Nephron (organoid): ENCODE data around the gene ADGRG6.

Experiments used
- H3K27ac Mint-ChIP-seq, 3 experiments: 2 replicates each; pipeline ENCODE4 v1.8.0; 2020; ENCODE audit warnings: mixed read lengths in 3 of 3, mild to moderate bottlenecking in 2 of 3, moderate library complexity in 1 of 3
- H3K27me3 Mint-ChIP-seq: 2 replicates; pipeline ENCODE4 v1.8.0; 2021; ENCODE audit warnings: low read depth, mild to moderate bottlenecking, moderate library complexity, mixed read lengths
- H3K36me3 Mint-ChIP-seq: 2 replicates; pipeline ENCODE4 v1.8.0; 2020; ENCODE audit warnings: low read depth, mixed read lengths
- H3K4me1 Mint-ChIP-seq: 2 replicates; pipeline ENCODE4 v1.8.0; 2020; ENCODE audit warnings: mixed read lengths
- H3K4me3 Mint-ChIP-seq, 3 experiments: 2 replicates each; pipeline ENCODE4 v1.8.0; 2020; ENCODE audit warnings: mild to moderate bottlenecking in 3 of 3, mixed read lengths in 3 of 3, moderate library complexity in 2 of 3
- H3K9me3 Mint-ChIP-seq: 2 replicates; pipeline ENCODE4 v1.8.0; 2020; ENCODE audit warnings: mixed read lengths
- TF ChIP-seq, protein P1 (sequence below), 3 experiments: fragments of 200-600 bp; sonication (generic); IDR thresholded peaks; one replicate each; pipeline ENCODE4 v1.5.0; 2021; ENCODE audit warnings: antibody characterized with exemption in 3 of 3; ENCODE audit not compliant: unreplicated experiment in 3 of 3

ADGRG6 gene

DNA sequence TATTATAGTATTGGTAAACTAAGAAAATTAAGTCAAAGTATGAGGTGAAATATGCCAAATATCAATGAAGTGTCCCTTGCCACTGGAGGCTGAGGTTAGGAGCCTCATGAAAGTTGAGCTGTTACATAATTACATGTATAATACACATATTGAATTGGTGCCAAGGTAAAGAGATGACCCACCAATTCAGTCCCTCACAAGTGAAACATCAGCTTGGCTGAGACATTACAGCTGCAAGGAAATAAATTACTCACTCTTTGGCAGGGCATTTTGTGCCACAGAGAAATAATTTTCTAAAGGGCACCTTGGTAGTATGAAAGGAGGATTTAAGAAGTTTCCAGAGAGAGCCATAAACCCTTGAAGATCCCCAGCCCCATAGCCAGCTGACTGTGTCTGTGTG is 127.4 kb downstream of the ADGRG6 start:
- Mint-ChIP-seq H3K4me3 (no peak overlapping the region), H3K27me3 (no peaks in the 10 kb centered on the region), H3K27ac (no peak overlapping the region), H3K9me3 (peaks cover 17% of the 10 kb centered on the region), H3K36me3 (peaks cover 6% of the 10 kb centered on the region), H3K4me1 (no peaks in the 10 kb centered on the region)
- TF ChIP-seq, protein P1, sequence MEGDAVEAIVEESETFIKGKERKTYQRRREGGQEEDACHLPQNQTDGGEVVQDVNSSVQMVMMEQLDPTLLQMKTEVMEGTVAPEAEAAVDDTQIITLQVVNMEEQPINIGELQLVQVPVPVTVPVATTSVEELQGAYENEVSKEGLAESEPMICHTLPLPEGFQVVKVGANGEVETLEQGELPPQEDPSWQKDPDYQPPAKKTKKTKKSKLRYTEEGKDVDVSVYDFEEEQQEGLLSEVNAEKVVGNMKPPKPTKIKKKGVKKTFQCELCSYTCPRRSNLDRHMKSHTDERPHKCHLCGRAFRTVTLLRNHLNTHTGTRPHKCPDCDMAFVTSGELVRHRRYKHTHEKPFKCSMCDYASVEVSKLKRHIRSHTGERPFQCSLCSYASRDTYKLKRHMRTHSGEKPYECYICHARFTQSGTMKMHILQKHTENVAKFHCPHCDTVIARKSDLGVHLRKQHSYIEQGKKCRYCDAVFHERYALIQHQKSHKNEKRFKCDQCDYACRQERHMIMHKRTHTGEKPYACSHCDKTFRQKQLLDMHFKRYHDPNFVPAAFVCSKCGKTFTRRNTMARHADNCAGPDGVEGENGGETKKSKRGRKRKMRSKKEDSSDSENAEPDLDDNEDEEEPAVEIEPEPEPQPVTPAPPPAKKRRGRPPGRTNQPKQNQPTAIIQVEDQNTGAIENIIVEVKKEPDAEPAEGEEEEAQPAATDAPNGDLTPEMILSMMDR (IDR thresholded peaks at IDR 0.05; ENCODE audit: unreplicated experiment in 3 of 3): no peak

DNA sequence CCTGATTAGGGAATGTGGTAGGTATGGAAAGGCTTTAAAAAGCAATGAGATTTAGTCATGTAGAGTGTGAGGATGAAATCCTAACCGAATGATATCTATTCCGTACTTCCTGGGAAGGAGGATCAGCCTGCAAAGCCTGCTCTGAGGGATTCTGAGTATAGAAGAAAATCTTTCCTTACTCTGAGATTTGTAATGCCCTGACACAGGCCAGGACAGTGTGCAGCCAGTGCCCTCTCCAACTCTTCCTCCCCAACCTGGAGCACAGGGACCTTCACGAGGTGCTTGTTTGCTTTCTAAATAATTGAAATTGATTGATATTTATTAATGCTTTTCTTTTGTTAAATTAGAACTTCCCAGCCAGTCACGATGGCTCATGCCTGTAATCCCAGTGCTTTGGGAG is 131.6 kb downstream of the ADGRG6 start:
- H3K27me3 Mint-ChIP-seq: peaks cover 4% of the 10 kb centered on the region
- TF ChIP-seq, protein P1 (IDR thresholded peaks at IDR 0.05; ENCODE audit: unreplicated experiment in 3 of 3): no peak
- H3K4me3 Mint-ChIP-seq: no peak overlapping the region
- no peak overlapping the region for H3K27ac Mint-ChIP-seq
- no peaks in the 10 kb centered on the region for H3K4me1 Mint-ChIP-seq
- H3K36me3 Mint-ChIP-seq: no peaks in the 10 kb centered on the region
- peaks cover under 1% of the 10 kb centered on the region for H3K9me3 Mint-ChIP-seq

DNA sequence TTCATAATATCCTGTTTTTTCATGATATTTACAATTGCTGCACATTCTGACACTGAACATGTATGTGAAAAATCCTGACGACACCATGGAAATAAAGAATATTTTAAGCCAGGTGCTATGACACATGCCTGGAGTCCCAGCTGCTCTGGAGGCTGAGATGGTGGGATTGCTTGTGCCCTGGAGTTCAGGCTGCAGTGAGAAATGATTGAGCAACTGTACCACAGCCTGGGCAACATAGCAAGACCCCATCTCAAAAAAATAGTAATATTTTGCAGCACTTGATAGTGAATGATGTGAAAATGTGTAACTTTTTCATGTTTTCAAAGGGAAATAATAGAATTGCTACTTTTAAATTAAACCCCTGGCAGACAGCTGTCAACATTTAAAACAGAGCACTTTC is 137.1 kb downstream of the ADGRG6 start:
- Mint-ChIP-seq H3K27me3 (peaks cover 8% of the 10 kb centered on the region), H3K27ac (no peak overlapping the region), H3K36me3 (no peaks in the 10 kb centered on the region), H3K4me3 (no peak overlapping the region), H3K9me3 (no peaks in the 10 kb centered on the region), H3K4me1 (no peaks in the 10 kb centered on the region)
- TF ChIP-seq, protein P1 (IDR thresholded peaks at IDR 0.05; ENCODE audit: unreplicated experiment in 3 of 3): no peak

DNA sequence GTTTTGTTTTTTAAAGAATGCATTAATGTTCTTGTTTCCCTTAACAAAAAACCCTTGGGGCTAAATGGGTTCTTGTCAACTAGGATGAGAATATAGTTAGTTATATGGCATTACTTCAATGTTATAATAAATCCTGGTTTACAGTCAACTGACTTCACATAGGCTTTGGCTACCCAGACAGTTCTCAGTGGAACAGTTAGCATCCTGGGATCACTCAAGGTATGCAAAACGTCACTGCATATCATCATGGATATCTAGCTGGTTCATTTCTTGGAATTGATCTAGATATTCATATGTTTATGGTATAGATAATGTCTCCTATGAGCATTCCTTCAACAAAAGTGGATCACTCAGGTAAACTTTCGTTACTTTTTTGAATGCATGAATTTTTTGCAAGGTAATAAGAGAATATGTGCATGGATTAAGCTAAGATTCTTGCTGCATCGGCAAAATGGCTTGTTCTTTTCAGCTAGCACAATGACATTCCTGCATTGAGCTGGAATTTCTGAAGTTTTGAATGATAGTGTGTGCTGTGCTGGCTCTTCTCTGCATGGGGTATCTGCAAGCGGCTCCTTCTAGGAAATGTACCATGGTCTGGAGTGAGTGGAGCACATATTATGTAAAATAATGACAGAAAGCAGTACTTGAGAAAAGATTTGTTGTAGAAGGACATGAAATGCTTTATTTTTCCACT is 138.9 kb downstream of the ADGRG6 start:
- H3K4me1 Mint-ChIP-seq: peaks cover 16% of the 10 kb centered on the region
- no peak overlapping the region for H3K4me3 Mint-ChIP-seq
- peak overlapping the region in 1 of 3 experiments; percentile 13 for H3K27ac Mint-ChIP-seq
- H3K36me3 Mint-ChIP-seq: no peaks in the 10 kb centered on the region
- H3K9me3 Mint-ChIP-seq: no peaks in the 10 kb centered on the region
- TF ChIP-seq, protein P1 (IDR thresholded peaks at IDR 0.05; ENCODE audit: unreplicated experiment in 3 of 3): no peak
- H3K27me3 Mint-ChIP-seq: peaks cover 8% of the 10 kb centered on the region

DNA sequence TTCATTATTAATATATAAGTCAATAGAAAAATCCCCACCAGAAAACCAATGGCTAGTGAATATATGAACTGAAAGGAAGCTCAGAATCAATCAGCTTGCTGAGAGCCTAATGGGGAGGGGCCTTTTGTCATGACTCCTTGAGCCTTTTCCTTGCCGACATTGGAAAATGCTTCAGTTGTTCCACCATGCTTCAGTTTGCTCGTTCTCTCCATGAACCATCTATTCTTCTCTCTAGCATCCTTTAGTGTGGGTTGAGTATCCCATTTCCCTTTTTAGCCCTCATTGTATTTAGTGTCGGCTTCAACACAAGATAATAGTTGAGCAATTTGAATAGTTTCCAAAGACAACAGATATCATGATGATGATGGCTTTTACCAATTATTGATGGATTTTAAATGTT is 139.9 kb downstream of the ADGRG6 start:
- H3K27me3 Mint-ChIP-seq: peaks cover 4% of the 10 kb centered on the region
- H3K4me1 Mint-ChIP-seq: peaks cover 16% of the 10 kb centered on the region
- no peaks in the 10 kb centered on the region for H3K36me3 Mint-ChIP-seq
- TF ChIP-seq, protein P1 (IDR thresholded peaks at IDR 0.05; ENCODE audit: unreplicated experiment in 3 of 3): no peak
- no peaks in the 10 kb centered on the region for H3K9me3 Mint-ChIP-seq
- H3K4me3 Mint-ChIP-seq: no peak overlapping the region
- H3K27ac Mint-ChIP-seq: no peak overlapping the region

DNA sequence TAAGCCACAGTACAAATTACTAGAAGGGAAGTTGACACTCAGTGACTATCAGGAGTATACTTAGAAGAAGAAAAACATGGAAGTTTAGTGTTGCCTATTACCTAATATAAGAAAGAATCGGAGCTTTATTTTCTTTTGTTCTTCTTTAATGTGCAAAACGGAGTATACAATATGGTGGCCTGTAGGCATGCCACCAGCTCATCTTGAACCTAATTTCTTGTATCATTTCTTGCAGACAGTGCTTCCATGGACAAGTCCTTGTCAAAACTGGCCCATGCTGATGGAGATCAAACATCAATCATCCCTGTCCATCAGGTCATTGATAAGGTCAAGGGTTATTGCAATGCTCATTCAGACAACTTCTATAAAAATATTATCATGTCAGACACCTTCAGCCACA is 141.3 kb downstream of the ADGRG6 start:
- Mint-ChIP-seq H3K4me3 (no peak overlapping the region), H3K27me3 (peaks cover 4% of the 10 kb centered on the region)

More for the DNA sequence above, 141.3 kb downstream of the ADGRG6 start:
- Mint-ChIP-seq H3K27ac (no peak overlapping the region), H3K4me1 (peaks cover 16% of the 10 kb centered on the region), H3K9me3 (no peaks in the 10 kb centered on the region), H3K36me3 (no peaks in the 10 kb centered on the region)
- TF ChIP-seq, protein P1 (IDR thresholded peaks at IDR 0.05; ENCODE audit: unreplicated experiment in 3 of 3): no peak
